GM13977 (cell line): ENCODE measurements around the gene SMIM41.

Experiments used
- DNase-seq: peaks from one replicate; pipeline ENCODE4 v3.0.0; 2012; ENCODE audit warnings: low spot score
- in situ Hi-C: fragments of 300-500 bp; cut with MboI; formaldehyde crosslinking; loops from one replicate; pipeline ENCODE4 v1.12.0; 2022; ENCODE audit warnings: low sequenced_read_pairs, low pct_unique_long_range_greater_than_20kb, mixed read lengths, inconsistent platforms; ENCODE audit not compliant: unreplicated experiment
- TF ChIP-seq, protein P1 (sequence below): IDR thresholded peaks from 2 replicates; pipeline ENCODE4 v1.5.1; 2012; ENCODE audit warnings: mild to moderate bottlenecking, control low read depth; ENCODE audit not compliant: insufficient read depth; ENCODE audit errors: extremely low read depth, missing control alignments

Gene SMIM41

DNA sequence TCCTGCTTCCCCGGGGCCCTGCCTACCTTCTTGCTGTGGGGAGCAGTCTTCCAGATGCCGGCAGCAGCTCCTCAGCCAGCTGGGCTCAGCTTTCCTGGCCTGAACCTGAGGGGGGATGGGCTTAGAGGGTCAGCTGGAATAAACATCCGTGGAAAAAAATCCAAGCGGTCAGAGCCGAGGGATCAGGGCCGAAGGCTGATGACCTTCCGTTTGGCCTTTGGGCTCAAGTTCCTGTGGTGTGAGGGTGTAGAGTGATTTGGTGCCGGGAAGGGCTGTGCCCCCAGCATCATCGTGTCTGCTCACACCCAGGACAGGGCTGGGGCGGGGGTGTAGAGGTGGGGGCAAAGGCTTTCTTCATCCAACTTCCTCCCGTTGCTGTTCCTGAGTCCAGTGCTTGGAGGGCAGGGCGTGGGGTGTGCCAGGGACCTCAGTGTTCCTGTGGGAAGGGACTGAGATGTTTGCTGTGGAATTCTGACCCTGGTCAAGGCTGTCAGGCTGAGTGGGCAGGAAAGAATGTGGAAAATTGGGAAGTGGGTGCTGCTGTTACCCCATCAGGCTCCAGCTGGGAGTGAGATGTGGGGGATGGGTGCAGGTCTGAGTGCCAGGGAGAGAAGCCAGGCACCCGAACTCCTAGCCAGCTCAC, 2.6 kb downstream of the SMIM41 start:
- TF ChIP-seq, protein P1, sequence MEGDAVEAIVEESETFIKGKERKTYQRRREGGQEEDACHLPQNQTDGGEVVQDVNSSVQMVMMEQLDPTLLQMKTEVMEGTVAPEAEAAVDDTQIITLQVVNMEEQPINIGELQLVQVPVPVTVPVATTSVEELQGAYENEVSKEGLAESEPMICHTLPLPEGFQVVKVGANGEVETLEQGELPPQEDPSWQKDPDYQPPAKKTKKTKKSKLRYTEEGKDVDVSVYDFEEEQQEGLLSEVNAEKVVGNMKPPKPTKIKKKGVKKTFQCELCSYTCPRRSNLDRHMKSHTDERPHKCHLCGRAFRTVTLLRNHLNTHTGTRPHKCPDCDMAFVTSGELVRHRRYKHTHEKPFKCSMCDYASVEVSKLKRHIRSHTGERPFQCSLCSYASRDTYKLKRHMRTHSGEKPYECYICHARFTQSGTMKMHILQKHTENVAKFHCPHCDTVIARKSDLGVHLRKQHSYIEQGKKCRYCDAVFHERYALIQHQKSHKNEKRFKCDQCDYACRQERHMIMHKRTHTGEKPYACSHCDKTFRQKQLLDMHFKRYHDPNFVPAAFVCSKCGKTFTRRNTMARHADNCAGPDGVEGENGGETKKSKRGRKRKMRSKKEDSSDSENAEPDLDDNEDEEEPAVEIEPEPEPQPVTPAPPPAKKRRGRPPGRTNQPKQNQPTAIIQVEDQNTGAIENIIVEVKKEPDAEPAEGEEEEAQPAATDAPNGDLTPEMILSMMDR: no peak
- DNase-seq: no peak
- in situ Hi-C loops: loop anchor here (10.0 kb wide), 1 partner anchor 47 kb away; no protein-coding TSS in a partner anchor

DNA sequence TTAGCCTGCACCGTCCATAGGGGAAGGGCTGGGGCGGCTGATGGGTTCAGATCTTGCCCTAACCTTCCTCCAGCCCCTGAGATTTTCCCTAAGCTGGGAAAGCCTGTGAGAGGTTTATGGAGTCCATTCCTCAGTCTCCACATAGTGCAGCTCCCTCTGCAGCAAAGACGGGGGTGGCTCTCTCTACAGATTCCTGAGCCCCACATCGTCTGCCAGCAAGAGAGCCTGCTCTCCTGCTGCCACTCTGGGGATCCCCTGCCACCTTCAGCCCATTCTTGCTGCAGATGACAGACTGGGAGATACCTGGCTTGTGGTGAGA, 3.1 kb downstream of the SMIM41 start:
- in situ Hi-C loops: loop anchor here (10.0 kb wide), 1 partner anchor 48 kb away; no protein-coding TSS in a partner anchor
- DNase-seq: no peak
- TF ChIP-seq, protein P1: no peak

DNA sequence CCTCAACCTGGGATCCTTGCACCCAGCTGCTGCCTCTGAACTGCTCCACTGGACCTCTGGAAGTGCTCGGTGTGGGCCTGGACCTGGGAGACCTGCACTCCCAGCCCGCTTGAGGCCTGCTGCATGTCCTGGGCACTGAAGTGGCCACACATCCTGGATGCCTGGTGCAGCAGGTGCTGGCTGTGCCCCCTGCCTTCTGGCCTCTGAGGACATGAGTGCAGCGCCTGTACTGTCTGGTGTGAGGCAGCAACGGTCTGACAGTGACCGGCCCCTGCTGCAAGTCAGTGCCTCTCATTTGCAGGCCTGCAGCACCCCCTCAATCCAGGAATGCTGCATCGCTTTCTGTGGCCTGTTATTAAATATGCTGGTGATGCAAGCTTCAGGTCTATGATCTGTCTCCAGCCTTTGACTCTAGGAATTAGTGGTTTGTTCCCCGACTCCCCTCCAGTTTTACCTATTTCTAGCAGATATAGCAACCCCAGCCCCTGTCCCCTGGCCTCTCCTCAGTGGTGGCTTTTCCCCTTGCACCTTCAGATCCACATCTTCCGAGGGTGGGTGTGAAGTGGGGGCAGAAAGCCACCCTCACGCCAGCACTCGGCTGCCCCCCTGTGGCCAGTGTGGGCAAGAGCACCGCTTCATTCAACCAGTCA, 3.6 kb downstream of the SMIM41 start:
- TF ChIP-seq, protein P1: peak; percentile 91

DNA sequence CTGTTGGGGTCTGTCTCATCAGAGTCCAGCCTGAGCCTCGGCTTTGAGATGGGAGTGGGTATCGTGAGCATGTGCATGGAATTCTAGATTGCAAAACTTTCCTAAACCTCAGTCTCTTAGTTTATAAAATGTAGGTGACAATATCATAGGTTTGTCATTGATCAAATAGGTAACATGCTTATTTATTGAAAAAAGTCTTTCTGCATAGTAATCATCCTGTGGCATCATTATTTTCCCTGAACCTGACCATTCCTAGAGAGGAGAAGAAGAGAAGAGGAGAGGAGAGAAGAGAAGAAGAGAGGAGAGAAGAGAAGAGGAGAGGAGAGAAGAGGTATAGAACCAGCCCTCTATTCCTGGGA, 4.1 kb downstream of the SMIM41 start:
- no peak for DNase-seq
- TF ChIP-seq, protein P1: peak; percentile 4
- in situ Hi-C loops: loop anchor here (10.0 kb wide), 1 partner anchor 49 kb away; no protein-coding TSS in a partner anchor

More for the DNA sequence above, 3.6 kb downstream of the SMIM41 start:
- in situ Hi-C loops: loop anchor here (10.0 kb wide), 1 partner anchor 48 kb away; no protein-coding TSS in a partner anchor
- DNase-seq: peak; percentile 88

DNA sequence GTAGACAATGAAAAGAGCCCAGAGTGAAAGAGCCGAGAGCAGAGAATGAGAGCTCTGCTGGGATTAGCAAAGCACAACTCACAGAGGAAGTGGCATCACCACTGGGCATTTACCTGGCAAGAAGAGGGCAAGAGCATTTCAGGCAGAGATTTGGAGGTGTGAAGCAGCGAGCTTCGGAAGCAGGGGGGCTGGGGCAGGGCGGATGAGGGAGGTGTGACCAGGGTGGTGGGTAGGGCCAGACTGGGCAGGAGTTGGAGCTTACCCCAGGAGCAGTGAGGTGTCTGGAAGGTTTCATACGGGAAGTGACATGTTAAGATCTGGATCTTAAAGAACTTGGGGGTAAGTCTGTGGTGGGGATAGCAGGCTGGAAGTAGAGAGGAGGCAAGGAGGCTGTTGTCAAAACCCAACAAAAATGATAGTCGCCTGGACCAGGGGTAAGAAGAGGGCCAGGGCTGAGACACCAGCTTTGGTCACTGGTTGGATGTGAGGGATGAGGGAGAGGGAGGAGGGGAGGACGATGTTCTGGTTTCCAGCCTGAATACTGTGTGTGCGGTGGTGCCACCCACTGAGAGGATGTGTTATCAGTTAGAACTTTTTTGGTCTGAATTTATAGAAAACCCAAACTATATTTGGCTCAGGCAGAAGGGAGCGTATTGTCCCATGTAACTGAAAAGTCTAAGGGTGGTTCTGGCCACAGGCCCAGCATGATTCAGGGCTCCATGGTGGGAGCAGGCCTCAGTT, 5.2 kb downstream of the SMIM41 start:
- in situ Hi-C loops: loop anchor here (10.0 kb wide), 1 partner anchor 50 kb away; no protein-coding TSS in a partner anchor

DNA sequence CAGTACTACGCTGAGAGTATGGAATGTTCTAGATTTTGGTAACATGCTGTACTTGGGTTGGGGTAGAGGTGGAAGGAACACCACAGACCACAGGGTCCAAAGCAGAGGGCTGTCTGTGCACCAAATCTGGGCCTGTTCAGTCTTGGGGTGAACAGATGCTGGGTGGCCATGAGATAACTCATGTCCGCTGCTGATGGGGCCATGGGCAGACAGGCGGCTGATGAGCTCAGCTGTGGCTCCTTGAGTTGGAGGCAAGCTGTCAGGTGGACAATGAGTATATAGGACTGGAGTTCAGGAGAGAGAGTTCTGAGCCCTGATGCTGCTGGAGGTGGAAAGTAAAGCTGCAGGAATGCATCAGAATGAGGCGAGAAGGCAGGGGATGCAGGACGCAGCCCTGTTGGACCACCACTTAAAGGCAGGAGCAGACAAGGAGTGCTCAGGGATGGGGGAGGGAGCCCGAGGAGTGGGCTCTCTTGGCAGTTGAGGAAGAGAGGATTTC, 6.2 kb downstream of the SMIM41 start:
- peak; percentile 8 for DNase-seq
- TF ChIP-seq, protein P1: no peak
- in situ Hi-C loops: loop anchor here (10.0 kb wide), 1 partner anchor 51 kb away; no protein-coding TSS in a partner anchor

More for the DNA sequence above, 5.2 kb downstream of the SMIM41 start:
- TF ChIP-seq, protein P1: no peak
- DNase-seq: no peak
